ENCODE data around the gene PC.

PC gene

GRCh38 chr11:66850235-66850587 lies 108.0 kb downstream of the PC start:
- no peaks in the 10 kb centered on the region for H3K9me3 ChIP-seq (ENCODE audit: control insufficient read depth in 1 of 2, low read length in 2 of 2)
- H3K27me3 ChIP-seq (ENCODE audit: low read depth, low read length): no peaks in the 10 kb centered on the region
- peaks cover 13 to 29% of the 10 kb centered on the region in 2 donors for H3K36me3 ChIP-seq (ENCODE audit: control insufficient read depth in 1 of 2, insufficient read depth in 2 of 2, low read length in 2 of 2)
- H3K4me3 ChIP-seq (ENCODE audit: low read depth in 1 of 2, low read length in 2 of 2): no peak overlapping the region
- H3K27ac ChIP-seq (ENCODE audit: low read length): no peak overlapping the region
- H3K4me1 ChIP-seq (ENCODE audit: control insufficient read depth in 1 of 2, insufficient read depth in 2 of 2, low read length in 2 of 2): peaks cover under 1% of the 10 kb centered on the region in 2 donors

GRCh38 chr11:66849501-66850234 lies 108.5 kb downstream of the PC start:
- no peak overlapping the region for H3K27ac ChIP-seq (ENCODE audit: low read length)
- H3K4me3 ChIP-seq (ENCODE audit: low read depth in 1 of 2, low read length in 2 of 2): no peak overlapping the region
- no peaks in the 10 kb centered on the region for H3K27me3 ChIP-seq (ENCODE audit: low read depth, low read length)
- no peaks in the 10 kb centered on the region for H3K9me3 ChIP-seq (ENCODE audit: control insufficient read depth in 1 of 2, low read length in 2 of 2)
- peaks cover 1 to 4% of the 10 kb centered on the region in 2 donors for H3K4me1 ChIP-seq (ENCODE audit: control insufficient read depth in 1 of 2, insufficient read depth in 2 of 2, low read length in 2 of 2)
- peaks cover 13 to 35% of the 10 kb centered on the region in 2 donors for H3K36me3 ChIP-seq (ENCODE audit: control insufficient read depth in 1 of 2, insufficient read depth in 2 of 2, low read length in 2 of 2)

- Histone ChIP-seq H3K4me3 (ENCODE audit: low read depth in 1 of 2, low read length in 2 of 2) (no peak overlapping the region), H3K4me1 (ENCODE audit: control insufficient read depth in 1 of 2, insufficient read depth in 2 of 2, low read length in 2 of 2) (peaks cover 5 to 11% of the 10 kb centered on the region in 2 donors), H3K27ac (ENCODE audit: low read length) (no peak overlapping the region), H3K36me3 (ENCODE audit: control insufficient read depth in 1 of 2, insufficient read depth in 2 of 2, low read length in 2 of 2) (peaks cover 13 to 36% of the 10 kb centered on the region in 2 donors), H3K27me3 (ENCODE audit: low read depth, low read length) (no peaks in the 10 kb centered on the region), H3K9me3 (ENCODE audit: control insufficient read depth in 1 of 2, low read length in 2 of 2) (no peaks in the 10 kb centered on the region)
Measured at GRCh38 chr11:66848671-66849500, 109.3 kb downstream of the PC start.

GRCh38 chr11:66847461-66848232 lies 110.5 kb downstream of the PC start:
- Histone ChIP-seq H3K36me3 (ENCODE audit: control insufficient read depth in 1 of 2, insufficient read depth in 2 of 2, low read length in 2 of 2) (peaks cover 13 to 39% of the 10 kb centered on the region in 2 donors), H3K27ac (ENCODE audit: low read length) (no peak overlapping the region), H3K4me3 (ENCODE audit: low read depth in 1 of 2, low read length in 2 of 2) (no peak overlapping the region), H3K9me3 (ENCODE audit: control insufficient read depth in 1 of 2, low read length in 2 of 2) (no peaks in the 10 kb centered on the region), H3K4me1 (ENCODE audit: control insufficient read depth in 1 of 2, insufficient read depth in 2 of 2, low read length in 2 of 2) (peaks cover 5 to 13% of the 10 kb centered on the region in 2 donors), H3K27me3 (ENCODE audit: low read depth, low read length) (no peaks in the 10 kb centered on the region)

GRCh38 chr11:66846671-66847091 lies 111.5 kb downstream of the PC start:
- no peaks in the 10 kb centered on the region for H3K9me3 ChIP-seq (ENCODE audit: control insufficient read depth in 1 of 2, low read length in 2 of 2)
- no peak overlapping the region for H3K27ac ChIP-seq (ENCODE audit: low read length)
- H3K27me3 ChIP-seq (ENCODE audit: low read depth, low read length): no peaks in the 10 kb centered on the region
- H3K4me3 ChIP-seq (ENCODE audit: low read depth in 1 of 2, low read length in 2 of 2): no peak overlapping the region
- peaks cover 13 to 36% of the 10 kb centered on the region in 2 donors for H3K36me3 ChIP-seq (ENCODE audit: control insufficient read depth in 1 of 2, insufficient read depth in 2 of 2, low read length in 2 of 2)
- peaks cover 13 to 22% of the 10 kb centered on the region in 2 donors for H3K4me1 ChIP-seq (ENCODE audit: control insufficient read depth in 1 of 2, insufficient read depth in 2 of 2, low read length in 2 of 2)

- Histone ChIP-seq H3K4me3 (ENCODE audit: low read depth in 1 of 2, low read length in 2 of 2) (no peak overlapping the region), H3K9me3 (ENCODE audit: control insufficient read depth in 1 of 2, low read length in 2 of 2) (no peaks in the 10 kb centered on the region), H3K4me1 (ENCODE audit: control insufficient read depth in 1 of 2, insufficient read depth in 2 of 2, low read length in 2 of 2) (peaks cover 13 to 24% of the 10 kb centered on the region in 2 donors), H3K27me3 (ENCODE audit: low read depth, low read length) (no peaks in the 10 kb centered on the region), H3K27ac (ENCODE audit: low read length) (no peak overlapping the region), H3K36me3 (ENCODE audit: control insufficient read depth in 1 of 2, insufficient read depth in 2 of 2, low read length in 2 of 2) (peaks cover 13 to 36% of the 10 kb centered on the region in 2 donors)
Measured at GRCh38 chr11:66845876-66846212, 112.3 kb downstream of the PC start.

GRCh38 chr11:66845143-66845875 lies 112.9 kb downstream of the PC start:
- H3K27me3 ChIP-seq (ENCODE audit: low read depth, low read length): no peaks in the 10 kb centered on the region
- H3K27ac ChIP-seq (ENCODE audit: low read length): no peak overlapping the region
- peaks cover 13 to 24% of the 10 kb centered on the region in 2 donors for H3K4me1 ChIP-seq (ENCODE audit: control insufficient read depth in 1 of 2, insufficient read depth in 2 of 2, low read length in 2 of 2)
- no peak overlapping the region for H3K4me3 ChIP-seq (ENCODE audit: low read depth in 1 of 2, low read length in 2 of 2)
- H3K36me3 ChIP-seq (ENCODE audit: control insufficient read depth in 1 of 2, insufficient read depth in 2 of 2, low read length in 2 of 2): peaks cover 13 to 36% of the 10 kb centered on the region in 2 donors
- no peaks in the 10 kb centered on the region for H3K9me3 ChIP-seq (ENCODE audit: control insufficient read depth in 1 of 2, low read length in 2 of 2)

GRCh38 chr11:66844496-66845142 lies 113.6 kb downstream of the PC start:
- no peaks in the 10 kb centered on the region for H3K9me3 ChIP-seq (ENCODE audit: control insufficient read depth in 1 of 2, low read length in 2 of 2)
- H3K27me3 ChIP-seq (ENCODE audit: low read depth, low read length): no peaks in the 10 kb centered on the region
- H3K4me3 ChIP-seq (ENCODE audit: low read depth in 1 of 2, low read length in 2 of 2): peak overlapping the region; percentile 78 to 93
- no peak overlapping the region for H3K27ac ChIP-seq (ENCODE audit: low read length)
- H3K36me3 ChIP-seq (ENCODE audit: control insufficient read depth in 1 of 2, insufficient read depth in 2 of 2, low read length in 2 of 2): peaks cover 13 to 42% of the 10 kb centered on the region in 2 donors
- peaks cover 13 to 24% of the 10 kb centered on the region in 2 donors for H3K4me1 ChIP-seq (ENCODE audit: control insufficient read depth in 1 of 2, insufficient read depth in 2 of 2, low read length in 2 of 2)

- H3K36me3 ChIP-seq (ENCODE audit: control insufficient read depth in 1 of 2, insufficient read depth in 2 of 2, low read length in 2 of 2): peaks cover 17 to 48% of the 10 kb centered on the region in 2 donors
- peaks cover 13 to 24% of the 10 kb centered on the region in 2 donors for H3K4me1 ChIP-seq (ENCODE audit: control insufficient read depth in 1 of 2, insufficient read depth in 2 of 2, low read length in 2 of 2)
- H3K27me3 ChIP-seq (ENCODE audit: low read depth, low read length): no peaks in the 10 kb centered on the region
Measured at GRCh38 chr11:66843776-66844495, 114.2 kb downstream of the PC start.

More at GRCh38 chr11:66843776-66844495, 114.2 kb downstream of the PC start:
- Histone ChIP-seq H3K9me3 (ENCODE audit: control insufficient read depth in 1 of 2, low read length in 2 of 2) (no peaks in the 10 kb centered on the region), H3K4me3 (ENCODE audit: low read depth in 1 of 2, low read length in 2 of 2) (peak overlapping the region; percentile 78 to 93), H3K27ac (ENCODE audit: low read length) (peak overlapping the region; percentile 92)

All from muscle layer of duodenum (tissue), 2 donors.